Smooth muscle cell (in vitro differentiated cells): ENCODE results near the gene ZNF821. TPM values are rescaled to one million over a fixed set of nuclear protein-coding genes. Genes with fewer than 3 reads are reported as not detected.

Source experiments
- DNase-seq: peaks from one replicate; lab custom pipeline; 2025; ENCODE audit not compliant: unreplicated experiment; lab: John Stamatoyannopoulos, UW
- H2AFZ ChIP-seq: fragments of 200-600 bp; sonication (generic); 2 replicates; pipeline ENCODE4 v1.6.0; 2016; ENCODE audit warnings: antibody characterized with exemption, low read depth, mild to moderate bottlenecking
- H3F3A ChIP-seq: fragments of 200-600 bp; sonication (generic); 2 replicates; pipeline ENCODE4 v1.6.0; 2017; ENCODE audit warnings: antibody characterized with exemption, low read depth
- H3K27ac ChIP-seq: fragments of 200-600 bp; sonication (generic); 2 replicates; pipeline ENCODE4 v1.5.1; 2016; ENCODE audit warnings: low read depth, mild to moderate bottlenecking
- H3K27me3 ChIP-seq: fragments of 200-600 bp; sonication (generic); 2 replicates; pipeline ENCODE4 v1.6.1; 2016; ENCODE audit warnings: low read depth, mild to moderate bottlenecking
- H3K36me3 ChIP-seq: fragments of 200-600 bp; sonication (generic); 2 replicates; pipeline ENCODE4 v1.5.1; 2016; ENCODE audit warnings: low read depth
- H3K4me1 ChIP-seq: fragments of 200-600 bp; sonication (generic); 2 replicates; pipeline ENCODE4 v1.5.1; 2016; ENCODE audit warnings: low read depth
- H3K4me2 ChIP-seq: fragments of 200-600 bp; sonication (generic); 2 replicates; pipeline ENCODE4 v1.6.0; 2016; ENCODE audit warnings: mild to moderate bottlenecking
- H3K4me3 ChIP-seq: fragments of 200-600 bp; sonication (generic); 2 replicates; pipeline ENCODE4 v1.5.1; 2016; ENCODE audit warnings: mild to moderate bottlenecking
- H3K79me2 ChIP-seq: fragments of 200-600 bp; sonication (generic); 2 replicates; pipeline ENCODE4 v1.6.0; 2016; ENCODE audit warnings: low read depth, mild to moderate bottlenecking
- H3K9ac ChIP-seq: fragments of 200-600 bp; sonication (generic); 2 replicates; pipeline ENCODE4 v1.6.0; 2016; ENCODE audit warnings: low read depth
- H3K9me3 ChIP-seq: fragments of 200-600 bp; sonication (generic); replicated peaks from 2 replicates; pipeline ENCODE4 v1.5.1; 2016; ENCODE audit warnings: low read depth
- H4K20me1 ChIP-seq: fragments of 200-600 bp; sonication (generic); 2 replicates; pipeline ENCODE4 v1.6.0; 2016; ENCODE audit warnings: low read depth
- CTCF ChIP-seq: fragments of 200-600 bp; sonication (generic); IDR thresholded peaks from 2 replicates; pipeline ENCODE4 v1.5.1; 2017; ENCODE audit warnings: borderline replicate concordance, mild to moderate bottlenecking, antibody characterized with exemption; ENCODE audit not compliant: insufficient read depth, poor library complexity, severe bottlenecking
- WGBS: methylation state at CpG from one replicate; pipeline ENCODE4 v1.1.7; 2016; ENCODE audit warnings: low lambda C conversion rate; 5-methylcytosine and 5-hydroxymethylcytosine counted together
- polyA plus RNA-seq: library from polyadenylated mRNA; unstranded; fragments of >200 nt; fragmentation: Nextera tagmentation; extraction: Ambion mirVana; gene quantifications from 2 replicates; pipeline ENCODE4 v1.2.1, GENCODE V29; 2016
- total RNA-seq: library from RNA; depleted of rRNA; stranded (reverse); fragments of >200 nt; gene quantifications from 2 replicates; pipeline ENCODE4 v1.2.3, GENCODE V29; 2014

Gene ZNF821
- total and polyA plus RNA-seq, 2 experiments from 2014 or later = 12.0 to 17.5 TPM

- WGBS = 98% methylated on average over 32 of the region's 32 CpGs
- no peaks in the 10 kb centered on the region for H3K79me2 ChIP-seq
- no peak overlapping the region for H2AFZ ChIP-seq
- peaks cover 25% of the 10 kb centered on the region for H4K20me1 ChIP-seq
- no peak overlapping the region for H3K9ac ChIP-seq
- H3K36me3 ChIP-seq = peaks cover 9% of the 10 kb centered on the region
- H3K27ac ChIP-seq = no peak overlapping the region
- H3K27me3 ChIP-seq = no peaks in the 10 kb centered on the region
- H3K9me3 ChIP-seq = no peaks in the 10 kb centered on the region
- DNase-seq = no peak
- H3K4me1 ChIP-seq = no peaks in the 10 kb centered on the region
- no peak for TF ChIP-seq CTCF
- no peak overlapping the region for H3K4me2 ChIP-seq
- no peak overlapping the region for H3K4me3 ChIP-seq
- peaks cover 8% of the 10 kb centered on the region for H3F3A ChIP-seq
Measured at GRCh38 chr16:71859762-71860521, 24.0 kb downstream of the ZNF821 start.

DNA sequence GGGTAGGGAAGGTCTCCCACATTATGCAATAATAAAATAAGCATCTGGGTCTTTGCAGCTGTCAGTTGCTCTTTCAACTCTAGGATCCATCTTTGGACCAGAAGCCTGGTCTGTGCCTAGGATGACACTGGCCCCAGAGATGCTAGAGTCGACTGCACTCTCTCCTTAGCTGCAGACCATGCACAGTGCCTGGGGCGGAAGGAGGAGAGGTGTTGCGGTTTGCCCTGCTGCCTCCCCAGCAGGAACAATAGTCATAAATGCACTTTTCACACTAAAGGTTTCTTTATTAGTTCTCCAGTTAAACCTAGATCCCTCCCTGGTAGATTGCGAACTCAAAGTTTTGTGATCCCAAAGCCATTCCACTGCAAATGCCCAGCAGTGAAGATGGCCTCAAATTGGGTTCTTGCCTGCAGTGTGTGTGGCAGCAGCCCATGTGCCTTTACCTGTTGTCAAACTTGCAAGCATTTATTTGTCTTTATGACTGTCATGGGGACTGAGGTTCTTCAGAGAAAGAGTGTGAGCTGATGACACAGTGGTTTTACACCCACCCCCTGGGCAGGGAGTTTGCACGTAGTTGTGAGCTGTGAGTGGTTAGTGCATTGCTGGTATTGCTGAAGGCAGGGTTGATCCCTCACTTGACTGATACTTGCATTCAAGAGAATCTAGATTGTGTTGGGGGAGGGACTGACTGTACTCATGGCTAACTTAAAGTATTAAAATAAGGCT lies 27.9 kb downstream of the ZNF821 start:
- no peak overlapping the region for H2AFZ ChIP-seq
- H3K4me1 ChIP-seq = no peaks in the 10 kb centered on the region
- no peak for TF ChIP-seq CTCF
- H3K9ac ChIP-seq = no peak overlapping the region
- no peak overlapping the region for H3K27ac ChIP-seq
- no peak overlapping the region for H3K4me2 ChIP-seq
- WGBS = 92% methylated on average over 5 of the region's 5 CpGs
- no peak for DNase-seq
- peaks cover 7% of the 10 kb centered on the region for H3K79me2 ChIP-seq
- no peak overlapping the region for H3K4me3 ChIP-seq
- peaks cover 8% of the 10 kb centered on the region for H3F3A ChIP-seq
- H3K27me3 ChIP-seq = no peaks in the 10 kb centered on the region
- peaks cover 46% of the 10 kb centered on the region for H4K20me1 ChIP-seq
- no peaks in the 10 kb centered on the region for H3K9me3 ChIP-seq
- peaks cover 4% of the 10 kb centered on the region for H3K36me3 ChIP-seq

- Histone ChIP-seq H3K4me2 (no peak overlapping the region), H3K36me3 (peaks cover 4% of the 10 kb centered on the region), H4K20me1 (peaks cover 46% of the 10 kb centered on the region), H3K27me3 (no peaks in the 10 kb centered on the region), H3K9me3 (no peaks in the 10 kb centered on the region), H2AFZ (no peak overlapping the region), H3F3A (peaks cover 8% of the 10 kb centered on the region), H3K4me3 (no peak overlapping the region), H3K9ac (no peak overlapping the region), H3K27ac (no peak overlapping the region), H3K79me2 (peaks cover 7% of the 10 kb centered on the region), H3K4me1 (no peaks in the 10 kb centered on the region)
- 95% methylated on average over 4 of the region's 4 CpGs for WGBS
- no peak for TF ChIP-seq CTCF
- DNase-seq = no peak
Measured at GRCh38 chr16:71854369-71854948, 29.5 kb downstream of the ZNF821 start.
